ENCODE results near the gene CHEK1.

CHEK1 gene

GRCh38 chr11:125588505-125588904, 36.5 kb upstream of the CHEK1 start:
- DNase-seq (ENCODE audit: low spot score): no peak

DNA sequence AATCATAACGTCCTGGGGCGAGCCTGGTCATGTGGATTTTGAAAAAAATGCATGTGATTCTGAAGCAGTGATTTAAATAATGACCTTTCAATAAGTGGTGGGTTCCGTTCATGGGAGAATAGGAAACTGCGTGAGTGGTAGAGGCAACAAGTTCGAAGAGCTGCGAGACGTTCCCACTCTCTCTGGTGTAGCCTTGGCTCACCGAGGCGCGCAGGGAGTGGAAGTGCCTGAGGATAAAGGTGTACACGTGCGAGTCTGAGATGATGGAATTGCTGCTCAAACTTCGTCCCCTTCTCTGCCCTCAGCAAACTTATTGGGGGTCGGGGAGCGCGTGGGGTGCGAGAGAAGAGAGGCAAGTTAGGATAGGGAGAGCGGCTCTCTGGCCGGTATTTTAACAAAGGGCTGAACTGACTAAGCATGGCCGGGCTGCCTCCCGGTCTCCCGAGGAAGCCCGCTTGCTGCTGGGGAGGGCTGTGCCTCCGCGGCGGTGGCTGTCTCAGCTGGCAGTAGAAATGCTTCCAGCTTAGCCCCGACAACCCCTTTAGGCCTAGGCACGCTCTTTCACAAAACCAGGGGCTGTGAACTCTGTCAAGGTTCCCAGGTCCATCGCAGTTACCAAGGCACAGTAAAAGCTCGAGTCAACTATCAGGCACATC, 33.2 kb upstream of the CHEK1 start:
- DNase-seq (ENCODE audit: low spot score): peak; percentile 24
- no peak for TF ChIP-seq CTCF (IDR thresholded peaks at IDR 0.05; ENCODE audit: extremely low read depth, missing control alignments)

More at GRCh38 chr11:125588505-125588904, 36.5 kb upstream of the CHEK1 start:
- no peak for TF ChIP-seq CTCF (IDR thresholded peaks at IDR 0.05; ENCODE audit: extremely low read depth, missing control alignments)

- no peak for TF ChIP-seq CTCF (IDR thresholded peaks at IDR 0.05; ENCODE audit: extremely low read depth, missing control alignments)
- peak; percentile 93 for DNase-seq (ENCODE audit: low spot score)
Observed at GRCh38 chr11:125592305-125593113, 32.5 kb upstream of the CHEK1 start, which contains the start of gene STT3A. Gene STT3A (plus strand): TSS chr11:125592852. CDS start chr11:125595916, 3,064 bp downstream.

- no peak for TF ChIP-seq CTCF (IDR thresholded peaks at IDR 0.05; ENCODE audit: extremely low read depth, missing control alignments)
- peak; percentile 7 for DNase-seq (ENCODE audit: low spot score)
Observed at GRCh38 chr11:125593114-125593820, 31.7 kb upstream of the CHEK1 start.

DNA sequence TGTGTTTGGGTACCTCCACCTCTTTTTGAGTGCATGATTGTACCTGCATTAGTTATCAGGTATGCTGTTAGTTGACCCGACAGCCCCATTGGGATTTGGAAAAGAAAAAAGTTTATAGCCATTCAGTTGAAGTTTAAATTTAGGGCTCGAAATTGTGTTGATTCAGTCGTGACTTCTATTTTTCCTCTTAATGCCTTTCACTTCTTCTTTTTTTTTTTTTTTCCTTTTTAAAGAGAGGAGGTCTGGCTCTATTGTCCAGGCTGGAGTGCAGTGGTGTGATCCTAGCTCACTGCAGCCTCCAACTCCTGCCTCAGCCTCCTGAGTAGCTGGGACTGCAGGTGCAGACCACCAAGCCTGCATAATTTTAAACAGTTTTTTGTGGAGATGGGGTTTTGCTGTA, 30.0 kb upstream of the CHEK1 start:
- TF ChIP-seq CTCF (IDR thresholded peaks at IDR 0.05; ENCODE audit: extremely low read depth, missing control alignments): no peak
- DNase-seq (ENCODE audit: low spot score): no peak

DNA sequence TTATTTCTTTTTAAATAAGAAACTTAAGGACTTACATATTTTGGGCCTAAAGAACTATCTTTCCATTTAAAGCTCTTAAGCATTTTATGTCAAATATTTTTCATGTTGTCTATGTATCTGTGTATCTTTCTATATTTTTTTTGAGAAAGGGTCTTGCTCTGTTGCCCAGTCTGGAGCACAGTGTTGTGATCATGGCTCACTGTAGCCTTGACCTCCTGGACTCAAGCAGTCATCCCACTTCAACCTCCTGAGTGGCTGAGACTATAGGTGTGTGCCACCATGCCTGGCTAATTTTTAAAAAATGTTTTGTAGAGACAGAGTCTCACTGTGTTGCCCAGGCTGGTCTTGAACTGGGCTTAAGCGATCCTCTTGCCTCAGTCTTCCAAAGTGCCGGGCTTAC, 24.3 kb upstream of the CHEK1 start:
- no peak for DNase-seq (ENCODE audit: low spot score)
- TF ChIP-seq CTCF (IDR thresholded peaks at IDR 0.05; ENCODE audit: extremely low read depth, missing control alignments): no peak

DNA sequence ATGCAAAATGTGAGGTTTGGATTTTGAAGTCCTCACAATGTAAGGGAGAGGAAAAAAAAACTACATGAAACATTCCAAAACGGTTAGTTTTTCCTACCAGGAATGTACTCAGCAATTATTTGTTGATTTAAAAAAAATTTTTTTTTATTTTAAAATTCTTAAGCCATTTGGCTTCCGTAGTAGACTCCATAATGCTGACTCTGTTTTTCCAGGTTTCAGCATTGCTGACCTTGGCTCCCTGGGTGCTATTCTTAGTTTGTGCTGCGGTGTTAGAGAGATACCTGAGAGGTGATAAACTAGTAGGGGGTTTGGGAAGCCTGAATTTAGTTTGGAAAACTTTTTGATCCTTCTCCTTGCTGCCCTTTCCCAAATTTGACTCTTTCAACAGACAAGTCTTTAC, 21.8 kb upstream of the CHEK1 start:
- TF ChIP-seq CTCF (IDR thresholded peaks at IDR 0.05; ENCODE audit: extremely low read depth, missing control alignments): no peak
- DNase-seq (ENCODE audit: low spot score): no peak

Measured in GM20000 (cell line).